Stimulated activated CD4-positive, alpha-beta T cell treated with anti-CD3 and anti-CD28 coated beads, Interleukin-1b, Interleukin-23, amount 100 ng/mL, for 4 hours (primary cell): Measurements from ENCODE around the gene HDX.
A peak's percentile ranks its signal among the peaks of the same experiment; 100 is the strongest.
"Not testable (repeated sequence)": the region's sequence is repeated elsewhere in the genome, so short reads cannot be mapped to it uniquely, and the experiment has no call there.

ENCODE experiments used
- DNase-seq, 2 donors: peaks; one replicate each; pipeline ENCODE4 v3.0.0-alpha.2; 2020; ENCODE audit warnings: low read depth in 2 of 2

HDX gene, protein sequence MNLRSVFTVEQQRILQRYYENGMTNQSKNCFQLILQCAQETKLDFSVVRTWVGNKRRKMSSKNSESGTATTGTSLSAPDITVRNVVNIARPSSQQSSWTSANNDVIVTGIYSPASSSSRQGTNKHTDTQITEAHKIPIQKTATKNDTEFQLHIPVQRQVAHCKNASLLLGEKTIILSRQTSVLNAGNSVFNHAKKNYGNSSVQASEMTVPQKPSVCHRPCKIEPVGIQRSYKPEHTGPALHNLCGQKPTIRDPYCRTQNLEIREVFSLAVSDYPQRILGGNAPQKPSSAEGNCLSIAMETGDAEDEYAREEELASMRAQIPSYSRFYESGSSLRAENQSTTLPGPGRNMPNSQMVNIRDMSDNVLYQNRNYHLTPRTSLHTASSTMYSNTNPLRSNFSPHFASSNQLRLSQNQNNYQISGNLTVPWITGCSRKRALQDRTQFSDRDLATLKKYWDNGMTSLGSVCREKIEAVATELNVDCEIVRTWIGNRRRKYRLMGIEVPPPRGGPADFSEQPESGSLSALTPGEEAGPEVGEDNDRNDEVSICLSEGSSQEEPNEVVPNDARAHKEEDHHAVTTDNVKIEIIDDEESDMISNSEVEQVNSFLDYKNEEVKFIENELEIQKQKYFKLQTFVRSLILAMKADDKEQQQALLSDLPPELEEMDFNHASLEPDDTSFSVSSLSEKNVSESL

DNA sequence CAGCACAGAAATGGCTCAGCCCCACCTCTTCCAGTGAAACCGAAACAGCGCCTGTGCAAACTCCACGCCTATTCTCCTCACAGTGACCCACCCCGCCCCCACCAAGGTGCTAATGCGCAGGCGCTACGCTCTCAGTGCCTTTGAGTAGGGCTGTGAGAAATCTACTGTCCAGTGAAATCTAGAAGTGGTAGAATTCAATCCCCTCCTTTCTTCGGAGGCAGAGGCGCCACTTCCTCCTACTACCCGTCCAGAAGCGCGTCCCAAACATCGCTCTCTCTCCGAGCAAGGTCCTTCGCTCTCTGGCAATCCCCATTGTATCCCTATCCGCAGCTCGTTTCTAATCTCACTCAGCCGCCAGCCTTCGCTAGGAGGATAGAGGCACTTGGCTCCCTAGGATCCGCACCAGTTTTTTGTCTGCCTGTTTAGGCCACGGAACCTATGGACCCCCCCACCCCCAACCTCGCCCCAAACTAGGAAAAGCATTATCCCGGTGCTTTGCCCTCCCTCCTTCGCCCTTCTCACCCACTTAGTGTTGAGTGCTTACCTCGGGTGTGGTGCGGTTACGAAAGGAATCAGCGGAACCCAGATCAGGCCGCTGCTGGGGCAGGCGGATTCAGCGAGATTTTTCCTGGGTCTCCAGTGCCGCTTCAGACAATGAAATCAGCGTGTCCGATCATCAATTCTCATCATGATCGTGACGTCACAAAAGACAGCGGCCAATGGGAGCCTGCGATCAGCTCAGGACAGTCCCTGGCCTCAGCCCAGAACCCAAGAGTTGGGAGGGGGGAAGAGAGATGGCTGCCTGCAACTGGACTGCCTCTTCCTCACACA lies at the start of gene HDX:
Gene HDX (minus strand): TSS at position 656 of the 831 bp plus-strand sequence. CDS start 27,056 bp downstream, outside the sequence.
- DNase-seq = peak; percentile 47 to 58

DNA sequence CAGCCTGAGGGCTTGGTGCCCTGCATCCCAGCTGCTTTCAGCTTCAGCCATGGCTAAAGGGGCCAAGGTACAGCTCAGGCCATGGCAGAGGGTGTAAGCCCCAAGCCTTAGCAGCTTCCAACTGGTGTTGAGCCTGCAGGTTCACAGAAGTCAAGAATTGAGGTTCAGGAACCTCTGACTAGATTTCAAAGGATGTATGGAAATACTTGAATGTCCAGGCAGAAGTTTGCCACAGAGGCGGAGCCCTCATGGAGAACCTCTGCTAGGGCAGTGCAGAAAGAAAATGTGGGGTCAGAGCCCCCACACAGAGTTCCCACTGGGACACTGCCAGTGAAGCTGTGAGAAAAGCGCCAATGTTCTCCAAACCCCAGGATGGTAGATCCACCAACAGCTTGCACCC lies 39.1 kb upstream of the HDX start:
- not testable (repeated sequence) for DNase-seq

DNA sequence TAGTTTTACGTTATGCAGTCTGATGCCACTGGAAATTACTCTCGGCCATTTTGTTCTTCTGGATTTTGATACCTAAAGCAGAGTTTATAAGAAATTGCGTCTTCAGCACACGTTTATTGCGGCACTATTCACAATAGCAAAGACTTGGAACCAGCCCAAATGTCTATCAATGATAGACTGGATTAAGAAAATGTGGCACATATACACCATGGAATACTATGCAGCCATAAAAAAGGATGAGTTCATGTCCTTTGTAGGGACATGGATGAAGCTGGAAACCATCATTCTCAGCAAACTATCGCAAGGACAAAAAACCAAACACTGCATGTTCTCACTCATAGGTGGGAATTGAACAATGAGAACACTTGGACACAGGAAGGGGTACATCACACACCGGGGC lies 35.4 kb upstream of the HDX start:
- DNase-seq = not testable (repeated sequence)

DNA sequence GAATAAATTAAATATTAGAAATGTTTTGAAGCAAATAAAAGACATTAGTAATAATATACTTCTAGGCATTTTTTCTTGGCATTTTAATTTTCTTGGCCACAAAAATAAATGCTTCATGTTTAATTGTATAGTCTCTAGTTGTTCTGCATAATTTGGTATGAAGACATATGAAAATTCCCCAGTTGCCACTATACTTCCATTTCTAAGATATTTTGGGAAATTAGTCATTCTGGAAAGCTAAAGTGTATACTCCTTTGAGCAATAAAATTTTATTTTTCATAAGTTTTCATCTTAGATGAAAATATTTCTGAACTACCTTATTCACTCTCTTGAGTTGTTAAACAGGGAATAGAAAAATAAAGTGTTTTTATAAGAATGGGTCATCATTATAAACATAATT lies 13.8 kb downstream of the HDX start:
- no peak for DNase-seq

DNA sequence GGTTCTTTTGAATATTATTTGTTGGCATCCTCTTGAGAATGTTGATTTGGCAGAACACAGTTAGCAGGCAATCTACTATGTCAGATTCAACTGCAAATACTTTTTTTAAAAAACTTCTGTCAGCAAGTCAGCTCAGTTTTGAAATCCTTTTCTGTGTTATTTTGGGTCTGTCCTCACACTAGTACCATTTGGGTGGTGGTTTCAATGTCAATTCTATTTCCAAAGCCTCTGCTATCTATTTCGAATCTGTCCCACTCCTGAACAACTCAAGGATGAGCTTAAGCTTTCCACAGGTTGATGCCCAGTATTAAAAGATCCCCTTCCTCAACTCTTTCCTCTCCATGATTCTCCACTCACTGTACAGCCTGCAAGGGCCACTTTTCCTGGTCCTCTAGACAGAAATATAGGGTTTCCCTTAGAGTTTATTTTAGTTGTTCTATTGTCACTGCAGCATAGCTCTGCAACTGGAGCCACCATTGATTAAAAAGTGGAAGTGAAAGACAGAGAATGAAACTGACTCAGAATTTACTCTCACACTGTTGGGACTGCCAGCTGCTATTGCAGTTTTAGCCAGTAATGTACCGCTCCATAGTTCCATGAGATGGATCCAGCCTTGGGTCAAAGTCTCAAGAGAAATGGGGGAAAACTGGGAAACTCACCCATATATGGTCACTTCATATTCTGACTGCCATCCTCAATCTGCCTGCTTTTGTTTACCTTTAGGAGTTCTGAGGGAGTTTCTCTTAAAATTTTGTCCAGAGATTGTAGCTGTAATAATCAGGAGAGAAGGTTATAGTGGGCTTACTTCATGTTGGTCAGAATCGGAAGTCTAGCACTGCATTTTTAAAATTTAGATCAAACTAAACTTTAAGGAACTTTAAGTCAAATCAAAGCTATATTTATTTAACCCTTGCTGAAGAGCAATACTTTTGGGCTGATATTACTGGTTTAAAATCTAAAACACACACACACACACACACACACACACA lies 14.6 kb downstream of the HDX start:
- no peak for DNase-seq

DNA sequence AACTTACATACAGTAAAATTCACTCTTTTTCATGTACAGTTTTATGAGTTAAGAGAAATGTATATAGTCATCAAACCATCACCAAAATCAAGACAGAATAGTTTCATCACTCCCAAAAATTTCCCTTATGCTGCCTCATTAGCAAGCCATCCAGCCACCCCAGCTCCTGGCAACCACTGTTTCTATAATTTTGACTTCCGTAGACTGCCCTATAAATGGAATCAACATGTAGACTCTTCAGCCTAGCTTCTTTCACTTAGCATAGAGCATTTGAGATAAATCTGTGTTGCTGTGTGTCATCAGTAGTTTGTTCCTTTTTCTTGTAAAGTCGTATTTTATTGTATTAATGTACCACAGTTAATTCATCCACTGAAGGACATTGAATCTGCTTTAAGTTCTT lies 23.2 kb downstream of the HDX start:
- DNase-seq = no peak

DNA sequence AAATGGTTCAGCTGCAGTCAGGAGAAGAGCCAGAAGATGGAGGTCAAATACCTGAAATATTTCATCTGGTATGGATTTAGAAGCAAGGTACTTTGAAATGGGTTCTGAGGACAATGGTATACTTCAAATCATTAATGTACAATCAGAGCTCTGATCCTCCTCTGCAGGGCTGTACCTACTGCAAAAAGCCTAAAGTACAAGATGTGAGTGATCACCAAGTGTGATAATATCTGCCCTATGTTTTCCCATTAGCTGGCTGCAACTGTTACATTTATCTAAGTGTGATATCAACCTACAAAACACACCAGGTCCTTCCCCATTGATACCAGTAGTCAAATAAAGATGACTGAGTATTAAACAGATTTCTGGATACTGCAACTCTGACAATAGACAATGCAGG lies 25.1 kb downstream of the HDX start:
- DNase-seq = no peak

DNA sequence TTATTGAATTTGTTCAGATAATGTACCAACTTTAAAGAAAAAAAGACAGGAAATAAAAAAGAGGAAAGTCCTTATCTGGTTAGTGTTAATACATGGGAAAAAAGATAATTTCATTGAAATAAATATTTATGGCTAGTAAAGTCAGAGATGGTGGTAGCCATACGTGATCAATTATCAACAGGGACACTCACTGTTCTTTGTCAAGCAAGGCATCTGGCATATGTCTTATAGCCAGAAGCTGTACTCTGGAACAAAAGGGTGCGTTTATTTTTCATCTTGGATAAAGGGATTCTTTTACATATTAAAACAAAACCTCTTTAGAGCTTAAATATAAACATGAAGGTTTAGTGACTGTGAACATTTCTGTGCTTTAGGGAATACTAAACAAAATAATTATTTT lies 26.7 kb downstream of the HDX start:
- no peak for DNase-seq

DNA sequence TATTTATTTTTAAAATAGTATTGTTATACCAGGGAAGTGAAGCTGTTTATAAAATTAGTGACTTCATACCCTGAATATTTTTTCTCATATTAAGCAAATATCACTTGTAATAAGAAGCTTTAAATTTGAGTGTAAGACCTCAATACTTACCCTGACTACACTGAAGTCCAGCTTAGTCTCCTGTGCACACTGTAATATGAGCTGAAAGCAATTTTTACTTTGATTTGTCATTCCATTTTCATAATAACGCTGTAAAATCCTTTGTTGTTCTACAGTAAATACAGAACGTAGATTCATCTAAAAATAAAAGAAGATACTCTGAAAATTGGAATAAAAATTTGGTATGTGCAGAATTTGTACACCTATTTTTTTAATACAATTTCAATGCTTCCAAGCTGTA lies 27.2 kb downstream of the HDX start:
- no peak for DNase-seq

DNA sequence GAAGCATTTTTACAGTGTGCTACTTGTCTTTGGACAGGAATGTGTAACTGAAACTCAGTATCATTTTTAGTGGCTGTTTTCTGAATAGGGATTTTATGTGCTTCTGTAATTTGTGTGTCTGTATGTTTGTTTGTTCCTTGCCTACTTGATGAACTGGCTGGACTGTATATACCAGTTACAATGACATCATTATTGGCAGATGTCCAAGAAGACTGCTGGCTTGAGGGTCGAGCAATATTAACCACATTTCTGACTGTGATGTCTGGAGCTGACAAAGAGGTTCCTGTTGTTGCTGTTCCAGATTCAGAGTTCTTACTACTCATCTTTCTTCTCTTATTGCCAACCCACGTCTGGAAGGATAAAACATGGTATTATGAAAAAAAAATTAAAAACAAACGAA lies 33.0 kb downstream of the HDX start:
- DNase-seq = no peak

DNA sequence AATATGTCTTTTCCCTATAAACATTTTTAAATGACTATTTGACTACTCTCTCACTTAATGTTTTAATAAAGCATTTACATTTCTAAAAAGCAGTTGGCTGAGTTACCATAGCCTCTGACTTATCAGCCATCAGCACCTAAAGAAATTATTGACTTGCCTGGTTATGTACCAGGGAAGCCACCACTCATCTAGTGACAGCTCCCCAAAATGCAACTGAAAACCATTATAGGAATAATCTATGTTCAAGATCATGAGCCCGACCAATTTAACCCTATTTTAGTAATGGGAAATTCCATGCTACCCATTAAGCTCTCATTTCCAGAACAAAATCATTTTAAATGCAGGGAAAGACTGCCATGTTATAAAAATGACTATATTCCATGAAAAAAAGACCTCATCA lies 34.4 kb downstream of the HDX start:
- no peak for DNase-seq

DNA sequence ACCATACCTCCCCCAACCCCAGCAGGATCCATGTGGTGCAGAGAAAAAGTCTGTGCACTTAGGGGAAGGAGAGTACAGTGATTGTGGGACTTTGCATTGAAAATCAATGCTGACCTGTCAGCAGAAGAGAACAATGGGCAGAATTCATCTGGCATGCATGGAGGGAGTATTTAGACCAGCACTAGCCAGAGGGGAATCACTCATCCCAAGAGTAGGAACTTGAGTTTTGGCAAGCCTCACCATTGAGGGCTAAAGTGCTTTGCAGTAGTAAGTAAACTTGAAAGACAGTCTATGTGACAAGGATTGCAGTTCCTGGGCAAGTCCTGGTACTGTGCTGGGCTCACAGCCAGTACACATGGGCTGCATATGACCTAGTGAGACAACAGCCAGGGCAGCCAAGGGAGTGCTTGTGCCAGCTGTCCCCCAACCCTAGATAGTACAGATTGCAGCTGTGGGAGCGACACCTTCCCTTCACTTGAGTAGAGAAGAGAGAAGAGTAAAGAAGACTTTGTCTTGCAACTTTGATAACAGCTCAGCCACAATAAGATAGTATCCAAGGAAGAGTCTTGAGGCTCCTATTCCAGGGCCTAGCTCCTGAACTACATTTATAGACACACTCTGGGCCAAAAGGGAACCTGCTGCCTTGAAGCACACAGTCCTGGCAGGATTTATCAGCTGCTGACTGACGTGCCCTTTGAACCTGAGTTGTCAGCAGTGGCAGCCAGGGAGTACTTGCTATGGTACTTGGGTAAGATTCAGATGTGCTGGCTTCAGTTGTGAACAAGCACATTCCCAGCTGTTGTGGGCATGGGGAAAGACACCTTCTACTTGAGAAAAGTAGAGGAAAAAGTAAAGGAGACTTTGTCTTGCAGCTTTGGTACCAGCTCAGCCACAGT lies 48.7 kb downstream of the HDX start:
- no peak for DNase-seq

DNA sequence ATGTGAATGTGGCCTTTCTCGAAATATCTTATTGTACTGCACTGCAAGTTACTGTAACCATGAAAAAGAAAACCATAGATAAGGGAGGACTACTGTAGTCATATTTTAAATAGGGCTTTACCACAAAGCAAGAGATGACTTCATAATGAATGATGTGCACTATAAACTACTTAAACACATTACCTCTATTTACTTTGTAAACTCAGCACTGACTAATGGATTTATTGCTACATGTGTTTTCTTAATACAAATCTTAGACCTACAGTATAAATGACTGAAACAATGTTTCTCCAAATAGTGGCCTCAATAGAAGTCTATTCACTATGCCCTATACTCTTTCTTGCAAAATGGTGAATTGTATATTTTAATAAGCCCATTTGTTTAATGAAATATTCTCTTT lies 61.1 kb downstream of the HDX start:
- no peak for DNase-seq

DNA sequence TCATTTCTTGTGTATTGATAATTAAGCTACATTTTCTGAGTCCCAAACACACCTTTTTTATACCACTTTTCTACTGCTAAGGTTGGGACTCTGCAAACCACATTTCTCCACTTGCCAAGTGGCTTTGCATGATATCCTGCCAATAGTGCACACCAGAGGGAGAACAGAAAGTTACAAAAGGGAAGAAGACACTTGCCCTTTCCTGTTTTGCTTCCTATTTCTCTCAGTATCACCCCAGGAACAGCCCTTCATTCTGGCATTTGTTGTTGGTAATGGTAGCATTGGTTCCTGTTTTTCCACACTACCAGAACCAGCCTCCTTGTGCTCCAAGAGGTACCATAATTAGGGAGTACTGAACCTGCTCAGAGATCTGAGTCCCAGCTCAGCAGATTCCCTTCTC lies 87.1 kb downstream of the HDX start:
- DNase-seq = no peak

DNA sequence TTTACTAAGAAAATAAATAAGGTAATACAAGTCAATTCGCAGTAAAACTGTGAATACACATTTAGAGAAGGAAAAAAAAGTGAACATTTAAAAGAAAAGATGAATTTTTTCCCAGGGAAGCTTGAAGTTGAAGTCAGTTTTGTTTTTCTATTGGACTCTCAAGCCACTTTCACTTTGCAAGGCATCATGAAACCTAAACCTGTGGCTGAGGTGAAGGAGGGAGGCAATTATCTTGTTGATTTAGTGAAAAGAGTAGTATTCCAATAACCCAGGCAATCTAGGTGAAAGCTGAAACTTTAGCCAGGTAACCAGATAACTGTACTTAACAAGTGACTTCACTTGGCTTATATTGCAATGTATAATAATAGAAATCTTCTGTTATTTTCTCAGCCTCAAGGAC lies 138.6 kb downstream of the HDX start:
- DNase-seq = no peak

DNA sequence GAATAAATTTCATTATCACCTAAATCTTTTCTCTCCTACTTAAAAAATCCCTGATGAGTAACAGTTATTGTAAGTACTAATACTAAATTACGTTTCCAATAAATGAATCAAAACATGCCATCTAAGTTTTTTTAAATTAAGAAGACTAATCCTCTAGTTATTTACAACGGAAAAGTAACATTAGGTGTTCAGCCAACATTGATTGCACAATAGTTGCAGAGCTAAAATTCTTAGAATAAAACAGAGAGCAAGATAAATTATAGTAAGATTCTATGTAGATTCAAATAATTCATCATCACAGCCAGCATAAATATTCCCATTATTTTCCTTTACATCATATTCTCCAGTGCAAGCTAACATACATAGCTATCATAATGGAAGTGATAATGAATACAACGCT lies 139.2 kb downstream of the HDX start:
- DNase-seq = no peak

DNA sequence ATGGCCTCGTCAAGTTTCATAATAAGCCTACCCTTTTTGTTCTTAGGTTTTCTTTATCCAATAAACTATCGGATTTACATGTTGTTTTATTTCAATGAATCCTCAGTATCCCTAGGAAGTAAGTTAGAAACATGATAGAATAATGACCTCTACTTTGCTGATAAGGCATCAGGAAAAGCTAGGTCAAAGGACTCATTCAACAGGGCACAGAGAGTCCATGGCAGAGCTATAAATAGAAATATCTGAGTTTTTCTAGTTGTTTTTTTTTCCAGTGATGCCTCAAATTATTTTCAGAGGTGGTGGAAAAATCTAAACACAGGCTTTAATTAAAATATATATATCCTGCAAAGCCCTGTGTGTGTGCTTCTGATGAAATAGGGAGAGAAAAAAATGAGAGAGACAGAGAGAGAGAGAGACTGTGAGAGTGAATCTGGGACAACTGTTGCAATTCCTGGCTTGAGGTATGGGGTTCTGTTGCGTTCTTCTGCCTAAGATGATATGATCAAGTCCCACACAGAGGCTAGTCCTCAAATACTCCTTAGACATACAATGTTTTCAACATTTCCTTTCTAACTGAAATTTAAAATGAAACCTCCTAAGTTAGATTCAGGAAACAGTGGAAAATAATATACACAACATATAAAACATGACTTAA lies 139.9 kb downstream of the HDX start:
- DNase-seq = no peak

DNA sequence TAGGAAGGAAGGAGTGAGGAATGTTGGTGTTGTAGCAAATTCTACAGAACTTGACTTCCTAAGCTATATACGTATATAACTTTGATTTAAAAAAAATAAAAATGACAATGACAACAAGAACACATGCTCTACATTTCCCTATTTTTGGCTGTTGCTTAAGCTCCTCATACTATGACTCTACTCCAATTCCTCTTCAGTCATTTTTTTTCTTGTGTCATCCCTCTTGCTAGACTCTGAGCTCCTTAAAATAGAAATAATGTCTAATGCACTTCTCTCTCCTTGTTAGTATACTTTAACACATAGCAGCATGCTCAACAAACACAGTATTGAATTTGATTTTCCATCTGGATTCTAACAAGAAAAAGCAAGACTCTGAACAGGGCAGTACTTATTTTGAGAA lies 144.0 kb downstream of the HDX start:
- no peak for DNase-seq

DNA sequence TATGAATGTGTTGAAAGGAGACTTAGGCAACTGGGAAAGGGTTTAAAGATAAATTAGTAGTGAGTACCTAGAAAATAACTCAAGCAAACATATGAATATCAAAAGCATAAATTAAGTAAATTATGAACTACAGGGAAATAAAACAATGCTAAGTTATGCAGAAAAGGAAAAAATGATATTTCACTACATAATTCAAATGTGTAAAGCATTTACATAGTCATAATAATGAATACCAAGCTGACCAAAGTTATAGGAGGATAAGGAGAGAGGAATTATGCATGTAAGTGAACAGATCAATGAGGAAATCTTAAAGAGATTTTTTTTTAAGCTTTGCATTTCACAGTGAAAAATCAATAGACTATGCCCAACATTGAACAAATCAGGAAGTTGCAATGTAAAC lies 145.0 kb downstream of the HDX start:
- DNase-seq = no peak

DNA sequence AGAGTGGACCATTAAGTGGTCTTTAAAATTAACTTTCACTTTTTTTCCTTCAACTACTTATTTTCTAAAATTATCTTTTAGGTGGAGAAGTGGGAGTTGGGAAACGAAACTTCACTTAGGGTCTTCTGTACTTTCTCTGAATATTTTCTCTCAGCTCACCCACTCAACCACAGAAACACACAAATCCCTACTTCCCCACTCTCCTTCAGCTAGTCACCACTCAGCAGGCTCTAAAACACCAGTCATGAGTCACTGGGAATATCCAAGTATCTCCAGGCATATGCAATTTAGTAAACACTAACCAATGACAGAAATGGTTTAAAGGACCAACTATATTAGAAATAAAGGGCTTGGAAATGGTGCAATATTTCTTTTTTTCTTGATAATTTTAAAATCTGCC lies 161.3 kb downstream of the HDX start:
- DNase-seq = no peak
